Fibroblast of the conjunctiva (primary cell): Measurements from ENCODE around the gene INPP4B.

Experiments
- DNase-seq: peaks from one replicate; pipeline ENCODE4 v3.0.0-alpha.2; 2010; ENCODE audit warnings: low read depth

INPP4B gene

GRCh38 chr4:142291299-142292050 lies 554.6 kb downstream of the INPP4B start:
- DNase-seq, result no peak

GRCh38 chr4:142287371-142287770 lies 558.7 kb downstream of the INPP4B start:
- no peak for DNase-seq

- no peak for DNase-seq
Observed at GRCh38 chr4:142285222-142285583, 560.9 kb downstream of the INPP4B start.

- DNase-seq, result no peak
Observed at GRCh38 chr4:142284402-142285221, 561.5 kb downstream of the INPP4B start.

- no peak for DNase-seq
Observed at GRCh38 chr4:142282870-142283431, 563.1 kb downstream of the INPP4B start.

GRCh38 chr4:142281999-142282398 lies 564.1 kb downstream of the INPP4B start:
- DNase-seq, result no peak

- DNase-seq, result no peak
Observed at GRCh38 chr4:142278663-142279062, 567.4 kb downstream of the INPP4B start.

GRCh38 chr4:142278171-142278570 lies 567.9 kb downstream of the INPP4B start:
- DNase-seq, result no peak

- no peak for DNase-seq
Observed at GRCh38 chr4:142274137-142274536, 572.0 kb downstream of the INPP4B start.

GRCh38 chr4:142272452-142272851 lies 573.6 kb downstream of the INPP4B start:
- DNase-seq, result no peak

- DNase-seq, result no peak
Observed at GRCh38 chr4:142271832-142272231, 574.3 kb downstream of the INPP4B start.

GRCh38 chr4:142267101-142267500 lies 579.0 kb downstream of the INPP4B start:
- DNase-seq, result no peak

GRCh38 chr4:142265946-142266345 lies 580.2 kb downstream of the INPP4B start:
- no peak for DNase-seq

- no peak for DNase-seq
Observed at GRCh38 chr4:142265536-142265935, 580.6 kb downstream of the INPP4B start.

- no peak for DNase-seq
Observed at GRCh38 chr4:142264961-142265360, 581.1 kb downstream of the INPP4B start.

GRCh38 chr4:142262956-142263355 lies 583.1 kb downstream of the INPP4B start:
- no peak for DNase-seq

- DNase-seq, result peak; percentile 30
Observed at GRCh38 chr4:142248946-142249345, 597.2 kb downstream of the INPP4B start.

GRCh38 chr4:142243255-142243654 lies 602.8 kb downstream of the INPP4B start:
- DNase-seq, result no peak

- no peak for DNase-seq
Observed at GRCh38 chr4:142242156-142242555, 603.9 kb downstream of the INPP4B start.

- no peak for DNase-seq
Observed at GRCh38 chr4:142238589-142238988, 607.5 kb downstream of the INPP4B start.

GRCh38 chr4:142236268-142236667 lies 609.8 kb downstream of the INPP4B start:
- no peak for DNase-seq

GRCh38 chr4:142231787-142232186 lies 614.3 kb downstream of the INPP4B start:
- DNase-seq, result no peak

GRCh38 chr4:142230991-142231390 lies 615.1 kb downstream of the INPP4B start:
- DNase-seq, result no peak
